Ishikawa (cell line): ENCODE results near the gene SEMA3A.

Source experiments
- CEBPB ChIP-seq: IDR thresholded peaks from 2 replicates; pipeline ENCODE4 v1.6.1; 2012
- CREB1 ChIP-seq: IDR thresholded peaks from 2 replicates; pipeline ENCODE4 v1.6.1; 2012; ENCODE audit warnings: low read depth
- EGR1 ChIP-seq: IDR thresholded peaks from 2 replicates; pipeline ENCODE4 v1.6.1; 2012
- EP300 ChIP-seq: IDR thresholded peaks from 2 replicates; pipeline ENCODE4 v1.6.1; 2012; ENCODE audit warnings: borderline replicate concordance
- FOXM1 ChIP-seq: IDR thresholded peaks from 2 replicates; pipeline ENCODE4 v1.6.1; 2012; ENCODE audit warnings: low read depth, borderline replicate concordance
- NFIC ChIP-seq: IDR thresholded peaks from 2 replicates; pipeline ENCODE4 v1.6.1; 2012
- RAD21 ChIP-seq: IDR thresholded peaks from 2 replicates; pipeline ENCODE4 v1.6.1; 2012; ENCODE audit warnings: low read depth
- REST ChIP-seq: IDR thresholded peaks from 2 replicates; pipeline ENCODE4 v1.6.1; 2012; ENCODE audit warnings: low read depth, mild to moderate bottlenecking
- TAF1 ChIP-seq: IDR thresholded peaks from 2 replicates; pipeline ENCODE4 v1.6.1; 2012; ENCODE audit warnings: low read depth, mild to moderate bottlenecking
- TCF12 ChIP-seq: IDR thresholded peaks from 2 replicates; pipeline ENCODE4 v1.6.1; 2012; ENCODE audit warnings: low read depth
- TEAD4 ChIP-seq: IDR thresholded peaks from 2 replicates; pipeline ENCODE4 v1.6.1; 2012
- YY1 ChIP-seq: IDR thresholded peaks from 2 replicates; pipeline ENCODE4 v1.6.1; 2012; ENCODE audit warnings: low read depth
- ZBTB7A ChIP-seq: IDR thresholded peaks from 2 replicates; pipeline ENCODE4 v1.6.1; 2012; ENCODE audit warnings: low read depth
- TF ChIP-seq, protein P1 (sequence below): IDR thresholded peaks from 2 replicates; pipeline ENCODE4 v1.6.1; 2012
- TF ChIP-seq, protein P2 (sequence below): IDR thresholded peaks from 2 replicates; pipeline ENCODE4 v1.6.1; 2012

The SEMA3A gene

GRCh38 chr7:83946801-83947200, 247.8 kb downstream of the SEMA3A start:
- TF ChIP-seq, protein P1, sequence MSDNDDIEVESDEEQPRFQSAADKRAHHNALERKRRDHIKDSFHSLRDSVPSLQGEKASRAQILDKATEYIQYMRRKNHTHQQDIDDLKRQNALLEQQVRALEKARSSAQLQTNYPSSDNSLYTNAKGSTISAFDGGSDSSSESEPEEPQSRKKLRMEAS, result no peak
- TF ChIP-seq RAD21 (no peak), EGR1 (no peak), FOXM1 (no peak), TCF12 (no peak), TAF1 (no peak), NFIC (no peak), ZBTB7A (no peak), TEAD4 (no peak), CREB1 (no peak), CEBPB (no peak), EP300 (no peak), YY1 (no peak), REST (no peak)
- TF ChIP-seq, protein P2, sequence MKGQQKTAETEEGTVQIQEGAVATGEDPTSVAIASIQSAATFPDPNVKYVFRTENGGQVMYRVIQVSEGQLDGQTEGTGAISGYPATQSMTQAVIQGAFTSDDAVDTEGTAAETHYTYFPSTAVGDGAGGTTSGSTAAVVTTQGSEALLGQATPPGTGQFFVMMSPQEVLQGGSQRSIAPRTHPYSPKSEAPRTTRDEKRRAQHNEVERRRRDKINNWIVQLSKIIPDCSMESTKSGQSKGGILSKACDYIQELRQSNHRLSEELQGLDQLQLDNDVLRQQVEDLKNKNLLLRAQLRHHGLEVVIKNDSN, result no peak

DNA sequence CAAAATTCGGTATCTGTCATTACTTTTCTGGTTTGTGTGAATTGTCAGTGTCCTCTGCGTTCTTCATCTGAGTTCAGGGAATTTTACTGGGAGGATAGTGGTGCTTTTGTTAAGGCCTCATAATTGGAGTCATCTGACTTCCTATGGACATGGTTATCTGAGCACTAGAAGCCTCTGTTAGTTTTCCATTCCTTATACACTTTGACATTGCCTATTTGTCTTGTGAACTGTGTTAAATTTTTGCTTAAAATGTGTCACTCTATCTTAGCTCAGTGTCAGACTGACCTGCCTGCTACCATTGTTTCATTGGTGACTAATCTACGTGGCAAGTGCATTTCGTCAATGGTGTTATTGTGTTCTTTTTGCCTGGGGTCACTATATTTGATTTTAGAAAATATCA, 253.3 kb downstream of the SEMA3A start:
- peak; percentile 46; the same call in 1 of the 2 replicates for TF ChIP-seq NFIC
- no peak for TF ChIP-seq TAF1
- TF ChIP-seq TCF12, result peak; percentile 71; the same call in 1 of the 2 replicates
- no peak for TF ChIP-seq CEBPB
- no peak for TF ChIP-seq YY1
- peak; percentile 90 for TF ChIP-seq EP300
- TF ChIP-seq FOXM1, result peak; percentile 83
- TF ChIP-seq ZBTB7A, result no peak

DNA sequence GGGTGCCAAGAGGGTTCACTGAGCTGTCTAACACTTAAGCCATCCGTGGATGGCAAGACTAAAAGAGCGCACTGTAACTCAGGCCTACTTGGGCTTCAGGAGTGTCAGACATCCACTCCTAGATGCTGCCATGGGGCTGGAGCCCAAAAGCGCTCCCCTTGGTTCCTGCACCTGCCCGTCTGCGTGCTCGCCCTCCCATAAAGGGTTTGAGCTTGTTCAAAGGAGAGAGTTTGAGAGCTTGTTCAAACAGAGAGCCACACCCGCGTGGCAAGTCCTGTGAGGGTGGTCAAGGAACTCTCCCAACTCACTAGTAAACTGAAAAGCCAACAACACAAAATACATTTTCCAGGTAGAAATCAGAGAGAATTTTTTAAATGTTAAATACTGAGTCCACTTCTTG, 256.7 kb downstream of the SEMA3A start:
- no peak for TF ChIP-seq TAF1
- TF ChIP-seq, protein P1, result no peak
- TF ChIP-seq FOXM1, result no peak
- TF ChIP-seq, protein P2, result no peak
- TF ChIP-seq TEAD4, result no peak

DNA sequence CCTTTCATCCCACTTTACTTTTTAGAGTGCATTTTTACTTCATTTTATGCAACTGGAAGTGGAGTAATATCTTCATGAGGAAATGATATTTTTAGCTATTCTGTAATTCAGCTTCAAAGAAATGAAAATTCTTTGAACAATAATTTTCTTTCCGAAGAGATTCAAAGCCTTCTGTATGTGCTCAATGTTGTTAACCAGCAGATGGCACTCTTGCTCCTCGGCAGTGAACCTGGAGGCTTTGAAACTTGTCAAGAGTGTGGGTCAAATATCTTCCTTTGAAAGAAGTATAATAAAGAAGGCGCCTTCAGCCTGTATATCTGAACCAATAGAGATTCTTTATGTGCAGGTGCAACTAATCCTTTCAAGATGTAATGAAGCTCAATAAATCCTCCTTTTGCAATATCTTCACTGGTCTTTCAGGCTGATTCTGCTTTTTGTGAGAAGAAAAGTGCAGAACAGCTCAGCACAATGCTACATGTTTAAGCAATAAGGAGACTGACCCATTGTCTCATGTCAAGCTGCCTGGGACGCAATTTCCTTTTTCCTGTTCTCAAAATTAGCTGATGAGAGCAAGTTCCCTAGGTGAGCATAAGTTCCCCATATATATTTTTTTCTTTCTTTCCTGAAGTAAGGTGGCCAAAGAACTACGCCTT, 258.4 kb downstream of the SEMA3A start:
- TF ChIP-seq RAD21 (peak; percentile 97), EP300 (no peak)

DNA sequence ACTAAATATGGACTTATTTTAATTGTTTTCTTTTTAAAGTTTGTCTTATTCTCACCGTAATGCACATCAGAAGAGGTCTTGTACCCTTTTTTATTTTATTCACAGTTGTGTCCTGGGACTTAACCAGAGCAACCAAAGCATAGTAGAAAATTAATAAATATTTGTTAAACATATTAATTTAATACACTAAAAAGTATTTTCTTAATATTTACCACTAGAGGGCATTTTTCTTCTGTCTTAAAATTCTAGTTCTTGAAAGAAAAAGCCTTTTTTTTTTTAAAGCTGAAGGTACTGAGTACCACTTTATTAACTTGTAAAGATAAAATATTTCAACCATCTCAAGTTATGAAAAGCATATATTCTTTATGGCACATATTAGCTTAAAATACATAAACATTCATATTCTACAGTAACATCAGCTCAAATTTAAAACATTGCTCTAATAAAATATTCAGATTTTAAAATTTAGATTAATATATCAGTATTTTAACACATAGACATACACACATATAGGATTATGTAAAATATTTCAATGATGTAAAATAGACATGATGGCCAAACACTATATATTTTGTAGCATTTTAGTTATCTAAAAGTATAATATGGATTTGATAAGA, 260.4 kb downstream of the SEMA3A start:
- no peak for TF ChIP-seq EGR1
- TF ChIP-seq TAF1, result no peak
- no peak for TF ChIP-seq REST
- TF ChIP-seq, protein P2, result no peak
- no peak for TF ChIP-seq NFIC
- TF ChIP-seq TCF12, result no peak

- TF ChIP-seq TEAD4 (no peak), EP300 (no peak), RAD21 (no peak), TAF1 (no peak), CEBPB (no peak), EGR1 (no peak), TCF12 (no peak), NFIC (no peak), ZBTB7A (no peak)
- TF ChIP-seq, protein P1, result no peak
These were observed 262.6 kb downstream of the SEMA3A start for GRCh38 chr7:83931968-83932367.
